H1 (cell line): ENCODE data around the gene SMYD5. TPM values are rescaled to one million over a fixed set of nuclear protein-coding genes. Genes with fewer than 3 reads are reported as not detected.

Experiments
- CTCF ChIA-PET: fragments of 300-600 bp; sonication (Branson Sonifier 250); formaldehyde crosslinking; loops from one replicate; lab custom pipeline; 2021; ENCODE audit not compliant: partially characterized antibody; lab: Charles Lee
- POLR2A ChIA-PET: fragments of 300-600 bp; sonication (Branson Sonifier 250); formaldehyde crosslinking; loops from one replicate; lab custom pipeline; 2021; ENCODE audit warnings: inconsistent platforms; ENCODE audit not compliant: partially characterized antibody; lab: Charles Lee
- DNase-seq, 2 experiments: peaks; one replicate each; pipeline versions ENCODE4 v3.0.0 to v3.0.0-alpha.2; 2010 to 2022; ENCODE audit warnings: low spot score in 2 of 2, low read depth in 1 of 2, mixed read lengths in 1 of 2
- FAIRE-seq: peaks from 2 replicates; lab custom pipeline; 2011; peaks lifted over from hg19 to GRCh38; lab: Jason Lieb, UNC
- H2AFZ ChIP-seq: 2 replicates; pipeline ENCODE4 v1.8.1; 2012; ENCODE audit warnings: low read length, inconsistent platforms
- H2AK5ac ChIP-seq: 2 replicates; pipeline ENCODE4 v1.6.1; 2013; ENCODE audit warnings: low read depth, low read length
- H2BK120ac ChIP-seq: replicated peaks from 2 replicates; pipeline ENCODE3; 2013; ENCODE audit warnings: low read depth, low read length, inconsistent platforms
- H2BK12ac ChIP-seq: 2 replicates; pipeline ENCODE4 v1.6.1; 2013; ENCODE audit warnings: low read depth, low read length
- H2BK15ac ChIP-seq: 2 replicates; pipeline ENCODE4 v1.6.1; 2013; ENCODE audit warnings: low read length
- H2BK20ac ChIP-seq: 2 replicates; pipeline ENCODE4 v1.6.1; 2013; ENCODE audit warnings: low read length
- H2BK5ac ChIP-seq: 2 replicates; pipeline ENCODE4 v1.6.1; 2013; ENCODE audit warnings: low read depth, low read length
- H3K14ac ChIP-seq: 2 replicates; pipeline ENCODE4 v1.6.1; 2013; ENCODE audit warnings: inconsistent platforms; ENCODE audit not compliant: insufficient read length
- H3K18ac ChIP-seq: 2 replicates; pipeline ENCODE4 v1.6.1; 2013; ENCODE audit warnings: low read length; ENCODE audit errors: extremely low read depth
- H3K23ac ChIP-seq: 2 replicates; pipeline ENCODE4 v1.6.1; 2013; ENCODE audit warnings: inconsistent platforms; ENCODE audit not compliant: insufficient read length
- H3K23me2 ChIP-seq: 2 replicates; pipeline ENCODE4 v1.6.1; 2013; ENCODE audit warnings: low read depth, low read length
- H3K27ac ChIP-seq: 2 replicates; pipeline ENCODE4 v1.6.1; 2011; ENCODE audit warnings: low read depth, low read length, inconsistent platforms
- H3K27me3 ChIP-seq, 4 experiments: replicated peaks in 1 of 4; 1 replicate in 1 of 4; 2 replicates in 3 of 4; pipeline versions ENCODE4 v1.6.1 to v1.8.1; 2011 to 2013; ENCODE audit warnings: low read length in 3 of 4, mild to moderate bottlenecking in 3 of 4, inconsistent platforms in 2 of 4, mixed read lengths in 2 of 4, moderate library complexity in 1 of 4; ENCODE audit not compliant: control insufficient read depth in 3 of 4, insufficient read depth in 3 of 4; ENCODE audit errors: extremely low read depth in 1 of 4
- H3K36me3 ChIP-seq, 4 experiments: 2 replicates each; pipeline versions ENCODE4 v1.6.1 to v1.8.1; 2011 to 2013; ENCODE audit warnings: mild to moderate bottlenecking in 4 of 4, low read length in 3 of 4, moderate library complexity in 2 of 4, control low read depth in 1 of 4, inconsistent platforms in 1 of 4; ENCODE audit not compliant: insufficient read depth in 4 of 4, control insufficient read depth in 2 of 4
- H3K4ac ChIP-seq: replicated peaks from 2 replicates; pipeline ENCODE3; 2013; ENCODE audit warnings: low read length, low read depth, mixed read lengths, inconsistent platforms; ENCODE audit not compliant: insufficient read length
- H3K4me1 ChIP-seq, 4 experiments: replicated peaks in 1 of 4; 1 replicate in 1 of 4; 2 replicates in 3 of 4; pipeline versions ENCODE4 v1.6.1 to v1.8.1; 2011 to 2013; ENCODE audit warnings: low read length in 3 of 4, inconsistent platforms in 2 of 4, mixed read lengths in 1 of 4; ENCODE audit not compliant: insufficient read depth in 4 of 4, control insufficient read depth in 3 of 4
- H3K4me2 ChIP-seq, 2 experiments: 2 replicates each; pipeline versions ENCODE4 v1.6.1 to v1.8.1; 2011 to 2013; ENCODE audit warnings: low read depth in 2 of 2, low read length in 2 of 2, control low read depth in 1 of 2, inconsistent platforms in 1 of 2, mild to moderate bottlenecking in 1 of 2; ENCODE audit not compliant: insufficient read depth in 1 of 2
- H3K4me3 ChIP-seq, 4 experiments: fragments of 200-600, 300-600 bp in 1 of 4; sonication (generic), shearing (Covaris generic), sonication (Bioruptor Twin) in 1 of 4; 2 replicates each; pipeline versions ENCODE4 v1.5.1 to v1.8.1; 2011 to 2016; ENCODE audit warnings: low read length in 4 of 4, low read depth in 3 of 4, control low read depth in 2 of 4, inconsistent platforms in 2 of 4, mild to moderate bottlenecking in 2 of 4, mixed read lengths in 1 of 4, moderate library complexity in 1 of 4; ENCODE audit not compliant: insufficient read depth in 2 of 4; ENCODE audit errors: extremely low read depth in 1 of 4
- H3K56ac ChIP-seq: replicated peaks from 2 replicates; pipeline ENCODE3; 2013; ENCODE audit warnings: low read depth, mild to moderate bottlenecking, mixed read lengths, low read length, inconsistent platforms; ENCODE audit not compliant: insufficient read length
- H3K79me1 ChIP-seq: 2 replicates; pipeline ENCODE4 v1.6.1; 2013; ENCODE audit warnings: low read depth, low read length, control low read depth
- H3K79me2 ChIP-seq, 2 experiments: 2 replicates each; pipeline versions ENCODE4 v1.6.1 to v1.8.1; 2012 to 2013; ENCODE audit warnings: low read length in 2 of 2, mild to moderate bottlenecking in 2 of 2, inconsistent platforms in 1 of 2; ENCODE audit not compliant: insufficient read depth in 2 of 2, control insufficient read depth in 1 of 2
- H3K9ac ChIP-seq, 4 experiments: replicated peaks in 1 of 4; 1 replicate in 1 of 4; 2 replicates in 3 of 4; pipeline versions ENCODE4 v1.6.1 to v1.8.1; 2011 to 2013; ENCODE audit warnings: low read depth in 3 of 4, low read length in 3 of 4, control low read depth in 2 of 4, mild to moderate bottlenecking in 2 of 4, moderate library complexity in 2 of 4, inconsistent platforms in 1 of 4; ENCODE audit errors: extremely low read depth in 1 of 4
- H3K9me3 ChIP-seq, 2 experiments: 2 replicates each; pipeline versions ENCODE4 v1.6.1 to v1.8.1; 2012 to 2013; ENCODE audit warnings: mild to moderate bottlenecking in 2 of 2, moderate library complexity in 2 of 2, control low read depth in 1 of 2, inconsistent platforms in 1 of 2, low read depth in 1 of 2, low read length in 1 of 2, mixed read lengths in 1 of 2; ENCODE audit not compliant: insufficient read depth in 2 of 2
- H4K20me1 ChIP-seq, 2 experiments: replicated peaks in 1 of 2; 2 replicates each; pipeline versions ENCODE3 to v1.8.1; 2011 to 2013; ENCODE audit warnings: inconsistent platforms in 2 of 2, low read length in 2 of 2, mild to moderate bottlenecking in 1 of 2; ENCODE audit not compliant: insufficient read depth in 2 of 2, control insufficient read depth in 1 of 2
- H4K5ac ChIP-seq: 2 replicates; pipeline ENCODE4 v1.6.1; 2013; ENCODE audit warnings: low read length, low read depth, mixed read lengths, inconsistent platforms; ENCODE audit not compliant: insufficient read length
- H4K8ac ChIP-seq: 2 replicates; pipeline ENCODE4 v1.8.0; 2013; ENCODE audit warnings: mild to moderate bottlenecking, moderate library complexity, low read length, inconsistent platforms; ENCODE audit not compliant: insufficient read depth; ENCODE audit errors: extremely low read depth
- H4K91ac ChIP-seq: replicated peaks from 2 replicates; pipeline ENCODE3; 2013; ENCODE audit warnings: low read length, mixed read lengths, inconsistent platforms; ENCODE audit not compliant: insufficient read length
- SIN3A ChIP-seq, 2 experiments: IDR thresholded peaks in 1 of 2; conservative IDR thresholded peaks in 1 of 2; 2 replicates each; pipeline ENCODE4 v1.6.1; 2011 to 2012; ENCODE audit warnings: low read length in 2 of 2, improper control_type of control experiment in 1 of 2, low read depth in 1 of 2, mild to moderate bottlenecking in 1 of 2
- WGBS, 2 experiments: shearing (Covaris generic) in 1 of 2; methylation state at CpG; one replicate each; pipeline versions ENCODE4 v1.1.6 to v1.1.7; 2013 to 2015; ENCODE audit warnings: low lambda C conversion rate in 2 of 2, mixed read lengths in 2 of 2, inconsistent platforms in 1 of 2, low coverage in 1 of 2, missing lambda C conversion rate in 1 of 2; ENCODE audit not compliant: insufficient replicate concordance in 2 of 2, insufficient coverage in 1 of 2, insufficient read length in 1 of 2; ENCODE audit errors: extremely low coverage in 1 of 2, missing lambda C conversion rate in 1 of 2; 5-methylcytosine and 5-hydroxymethylcytosine counted together
- polyA plus RNA-seq, 7 experiments: library from polyadenylated mRNA; depleted of rRNA in 3 of 7; stranded (reverse) in 5 of 7; unstranded in 2 of 7; fragments of >200 nt in 5 of 7; fragments of 200-250 nt in 2 of 7; gene quantifications; 1 replicate in 5 of 7; 2 replicates in 1 of 7; 4 replicates in 1 of 7; pipeline versions ENCODE4 v1.2.1 to v1.2.3, GENCODE V29; 2011 to 2013; ENCODE audit warnings: missing spikeins in 2 of 7, mixed read lengths in 2 of 7
- total RNA-seq: library from RNA; stranded (reverse); fragmentation: NEBNext Ultra II Directional; extraction: Animal tissue kit (Norgen Biotek cat#: 25700); gene quantifications from 2 replicates; pipeline ENCODE4 v1.2.1, GENCODE V29; 2021

SMYD5 gene
- total and polyA plus RNA-seq, 2 of the 8 experiments (the other 6 are each of a cell fraction or from before 2014, with no cell fraction given): 35.2 to 56.7 TPM

GRCh38 chr2:73257425-73258125, 43.5 kb downstream of the SMYD5 start:
- Histone ChIP-seq H3K18ac (no peak overlapping the region), H4K5ac (no peak overlapping the region), H4K91ac (no peak overlapping the region), H3K23ac (no peak overlapping the region), H3K4me1 (peaks cover 0 to 12% (median 4%) of the 10 kb centered on the region in 4 experiments; a peak in 3 of 7 replicates), H3K9me3 (no peaks in the 10 kb centered on the region), H2AFZ (no peak overlapping the region), H3K4me2 (no peak overlapping the region), H3K14ac (no peak overlapping the region), H2BK12ac (no peak overlapping the region), H4K8ac (no peak overlapping the region), H3K27me3 (no peaks in the 10 kb centered on the region), H3K27ac (no peak overlapping the region), H3K56ac (no peak overlapping the region), H3K36me3 (peaks cover 9 to 34% (median 17%) of the 10 kb centered on the region in 4 experiments; a peak in 7 of 8 replicates), H3K9ac (no peak overlapping the region), H2BK15ac (peak overlapping the region; percentile 61; the same call in 1 of the 2 replicates), H4K20me1 (peaks cover 18% of the 10 kb centered on the region in 2 experiments), H3K79me2 (no peaks in the 10 kb centered on the region), H3K23me2 (no peaks in the 10 kb centered on the region), H3K4me3 (no peak overlapping the region), H3K4ac (no peak overlapping the region), H3K79me1 (no peaks in the 10 kb centered on the region), H2BK20ac (no peak overlapping the region), H2BK5ac (no peak overlapping the region), H2AK5ac (no peak overlapping the region), H2BK120ac (no peak overlapping the region)
- WGBS, 2 experiments: 92% methylated on average over 10 of the region's 10 CpGs; no CpG with 5 or more reads in 1 of the 2 experiments
- no peak for TF ChIP-seq SIN3A (conservative IDR thresholded peaks at IDR 0.05 in 1 of 2, IDR thresholded peaks at IDR 0.05 in 1 of 2; ENCODE audit: low read depth in 1 of 2, low read length in 2 of 2)
- no peak for DNase-seq
- POLR2A ChIA-PET: interaction anchor here (0.6 to 5.1 kb wide), 13 partner anchors 10 to 1177 kb away, joined by 3 to 53 read pairs (median 4); partner anchors contain the start of genes CCT7, FBXO41 and PRADC1
- FAIRE-seq: no peak
- CTCF ChIA-PET: interaction anchor here (0.6 to 7.0 kb wide), 12 partner anchors 11 to 171 kb away, joined by 3 to 51 read pairs (median 4); partner anchors contain the start of genes CCT7, EGR4 and PRADC1
